Measurements from ENCODE around the gene GORASP2. TPM values are rescaled to one million over a fixed set of nuclear protein-coding genes. Genes with fewer than 3 reads are reported as not detected.

GORASP2 gene
- total RNA-seq, 1 experiment from 2014 or later = 143 TPM

GRCh38 chr2:170965446-170966225, 36.6 kb downstream of the GORASP2 start:
- H3K4me1 ChIP-seq = no peaks in the 10 kb centered on the region
- H3K9me3 ChIP-seq = no peaks in the 10 kb centered on the region
- H3K27me3 ChIP-seq (replicated peaks; ENCODE audit: control insufficient read depth, insufficient read depth, low read length) = no peaks in the 10 kb centered on the region
- Mint-ChIP-seq H3K27me3 (ENCODE audit: insufficient read depth, unreplicated experiment) (no peaks in the 10 kb centered on the region), H3K27ac (ENCODE audit: unreplicated experiment) (no peak overlapping the region), H3K4me3 (ENCODE audit: unreplicated experiment) (no peak overlapping the region), H3K9me3 (ENCODE audit: unreplicated experiment) (no peaks in the 10 kb centered on the region), H3K4me1 (ENCODE audit: low read depth, unreplicated experiment) (peaks cover 7% of the 10 kb centered on the region), H3K36me3 (ENCODE audit: insufficient read depth, unreplicated experiment) (peaks cover 93% of the 10 kb centered on the region)
- intact Hi-C loops (cut with micrococcal nuclease; ENCODE audit: unreplicated experiment) = no loop called here
- no peak for TF ChIP-seq CTCF (IDR thresholded peaks at IDR 0.05; ENCODE audit: insufficient read depth in 1 of 2, low read depth in 1 of 2, low read length in 1 of 2, severe bottlenecking in 1 of 2, unreplicated experiment in 1 of 2)
- peaks cover 4% of the 10 kb centered on the region for H3K36me3 ChIP-seq (ENCODE audit: control insufficient read depth, insufficient read depth, low read length)
- ChIA-PET CTCF (no interaction called here), POLR2A (no interaction called here)
- no TSS peak for BruUV-seq (replicated peaks)
- no peak for DNase-seq
- no peak overlapping the region for H3K4me3 ChIP-seq (ENCODE audit: low read depth, low read length)

DNA sequence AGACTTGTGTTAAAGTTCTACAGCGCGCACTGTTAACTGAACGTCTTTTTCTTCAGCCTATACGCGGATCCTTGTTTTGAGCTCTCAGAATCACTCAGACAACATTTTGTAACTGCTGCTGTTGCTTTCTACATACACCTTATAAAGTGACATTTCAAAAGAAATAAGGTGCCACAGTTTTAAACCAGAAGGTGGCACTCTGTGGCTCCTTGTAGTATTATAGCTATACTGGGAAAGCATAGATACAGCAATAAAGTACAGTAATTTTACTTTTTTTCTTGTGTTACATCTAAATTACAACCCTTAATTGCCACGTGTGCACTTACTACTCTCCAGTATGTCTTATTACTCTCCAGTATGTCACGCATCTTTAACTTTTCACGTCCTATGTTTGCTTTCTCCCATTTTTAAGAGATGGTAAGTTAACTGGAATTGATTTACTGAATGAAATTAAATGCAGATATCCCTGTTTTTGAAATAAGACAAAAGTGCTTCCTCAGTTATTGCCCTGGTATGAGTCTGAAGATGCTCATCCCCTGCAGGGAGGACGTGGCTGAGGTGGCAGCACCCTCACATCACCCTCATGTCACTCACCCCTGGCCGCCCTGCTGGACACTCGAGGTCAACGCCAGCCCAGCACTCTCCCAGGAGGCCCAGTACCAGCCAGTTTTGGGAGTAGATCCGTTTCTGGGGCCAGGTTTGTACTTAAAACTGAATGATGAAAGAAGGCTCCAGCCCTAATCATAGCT, 37.8 kb downstream of the GORASP2 start:
- H3K9me3 ChIP-seq = no peaks in the 10 kb centered on the region
- Mint-ChIP-seq H3K36me3 (ENCODE audit: insufficient read depth, unreplicated experiment) (peaks cover 90% of the 10 kb centered on the region), H3K27ac (ENCODE audit: unreplicated experiment) (peak overlapping the region; percentile 26), H3K4me1 (ENCODE audit: low read depth, unreplicated experiment) (peaks cover 7% of the 10 kb centered on the region), H3K4me3 (ENCODE audit: unreplicated experiment) (no peak overlapping the region), H3K9me3 (ENCODE audit: unreplicated experiment) (no peaks in the 10 kb centered on the region), H3K27me3 (ENCODE audit: insufficient read depth, unreplicated experiment) (no peaks in the 10 kb centered on the region)
- POLR2A ChIA-PET = no interaction called here
- TF ChIP-seq CTCF (IDR thresholded peaks at IDR 0.05; ENCODE audit: insufficient read depth in 1 of 2, low read depth in 1 of 2, low read length in 1 of 2, severe bottlenecking in 1 of 2, unreplicated experiment in 1 of 2) = peak; percentile 50 to 55
- DNase-seq = peak in 1 of 2 experiments; percentile 72
- intact Hi-C loops (cut with micrococcal nuclease; ENCODE audit: unreplicated experiment) = no loop called here
- CTCF ChIA-PET = interaction anchor here (1.1 to 1.4 kb wide), 2 partner anchors 38 to 449 kb away, joined by 3 to 7 read pairs; partner anchors contain the start of gene GORASP2
- no peaks in the 10 kb centered on the region for H3K4me1 ChIP-seq
- no peaks in the 10 kb centered on the region for H3K27me3 ChIP-seq (replicated peaks; ENCODE audit: control insufficient read depth, insufficient read depth, low read length)
- BruUV-seq (replicated peaks) = TSS peak; percentile 59
- H3K36me3 ChIP-seq (ENCODE audit: control insufficient read depth, insufficient read depth, low read length) = peaks cover 1% of the 10 kb centered on the region; the same call in 1 of the 2 replicates
- no peak overlapping the region for H3K4me3 ChIP-seq (ENCODE audit: low read depth, low read length)

GRCh38 chr2:170967553-170967952, 38.5 kb downstream of the GORASP2 start:
- ChIA-PET CTCF (interaction anchor here (1.1 to 1.4 kb wide), 2 partner anchors 38 to 449 kb away, joined by 3 to 7 read pairs; partner anchors contain the start of gene GORASP2), POLR2A (no interaction called here)
- BruUV-seq (replicated peaks) = no TSS peak
- no peak overlapping the region for H3K4me3 ChIP-seq (ENCODE audit: low read depth, low read length)
- H3K27me3 ChIP-seq (replicated peaks; ENCODE audit: control insufficient read depth, insufficient read depth, low read length) = no peaks in the 10 kb centered on the region
- no peak overlapping the region for H3K27ac Mint-ChIP-seq (ENCODE audit: unreplicated experiment)
- DNase-seq = no peak
- H3K4me1 Mint-ChIP-seq (ENCODE audit: low read depth, unreplicated experiment) = peaks cover 7% of the 10 kb centered on the region
- no peaks in the 10 kb centered on the region for H3K27me3 Mint-ChIP-seq (ENCODE audit: insufficient read depth, unreplicated experiment)
- TF ChIP-seq CTCF (IDR thresholded peaks at IDR 0.05; ENCODE audit: insufficient read depth in 1 of 2, low read depth in 1 of 2, low read length in 1 of 2, severe bottlenecking in 1 of 2, unreplicated experiment in 1 of 2) = no peak
- no peaks in the 10 kb centered on the region for H3K9me3 ChIP-seq
- intact Hi-C loops (cut with micrococcal nuclease; ENCODE audit: unreplicated experiment) = no loop called here
- no peaks in the 10 kb centered on the region for H3K9me3 Mint-ChIP-seq (ENCODE audit: unreplicated experiment)
- no peak overlapping the region for H3K4me3 Mint-ChIP-seq (ENCODE audit: unreplicated experiment)
- peaks cover 1% of the 10 kb centered on the region; the same call in 1 of the 2 replicates for H3K36me3 ChIP-seq (ENCODE audit: control insufficient read depth, insufficient read depth, low read length)
- 0 out of 2 replicates have a peak, but pooled peaks cover 2% of the 10 kb centered on the region for H3K4me1 ChIP-seq
- H3K36me3 Mint-ChIP-seq (ENCODE audit: insufficient read depth, unreplicated experiment) = peaks cover 89% of the 10 kb centered on the region

All from Caco-2 (cell line).